ENCODE measurements around the gene PLXNC1.

GRCh38 chr12:94100211-94100627 is 48.2 kb upstream of the PLXNC1 start:
- TF ChIP-seq EZH2 (IDR thresholded peaks at IDR 0.05; ENCODE audit: insufficient read depth, poor library complexity, severe bottlenecking) (no peak), EZH2phosphoT487 (IDR thresholded peaks at IDR 0.05; ENCODE audit: insufficient read depth, low read depth) (no peak)
